Erythroblast (primary cell): ENCODE results near the gene TMEM63A.

Experiments used
- GATA1 ChIP-seq: IDR thresholded peaks from 2 replicates; pipeline ENCODE4 v1.6.1; 2011; ENCODE audit warnings: low read depth, mild to moderate bottlenecking, control low read depth, low read length, moderate library complexity
- POLR2A ChIP-seq: IDR thresholded peaks from 2 replicates; pipeline ENCODE4 v1.6.1; 2011; ENCODE audit warnings: mild to moderate bottlenecking, low read length

- TF ChIP-seq POLR2A (no peak), GATA1 (no peak)
Observed at GRCh38 chr1:225808136-225808535, 74.0 kb downstream of the TMEM63A start.
